Stimulated activated CD8-positive, alpha-beta memory T cell treated with anti-CD3 and anti-CD28 coated beads, Interleukin-15, amount 100 ng/mL, for 48 hours (primary cell): ENCODE measurements around the gene SPDYE3.

Source experiments
- DNase-seq, 2 donors: peaks; one replicate each; pipeline ENCODE4 v3.0.0-alpha.2; 2020; ENCODE audit warnings: low read depth in 2 of 2

Gene SPDYE3

DNA sequence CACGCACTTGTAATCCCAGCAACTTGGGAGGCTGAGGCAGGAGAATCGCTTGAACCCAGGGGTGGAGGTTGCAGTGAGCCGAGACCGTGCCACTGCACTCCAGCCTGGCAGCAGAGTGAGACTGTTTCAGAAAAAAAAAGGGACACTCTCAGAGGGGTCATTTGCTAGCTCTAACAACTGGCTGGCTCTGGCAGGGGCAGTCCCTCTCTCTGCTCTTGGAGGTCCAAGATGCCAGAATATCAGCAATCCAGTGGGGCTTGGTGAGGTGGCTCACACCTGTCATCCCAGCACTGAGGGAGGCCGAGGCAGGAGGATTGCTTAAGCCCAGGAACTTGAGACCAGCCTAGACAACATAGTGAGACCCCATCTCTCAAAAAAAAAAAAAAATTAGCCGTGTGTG is 63.2 kb downstream of the SPDYE3 start:
- DNase-seq = no peak

DNA sequence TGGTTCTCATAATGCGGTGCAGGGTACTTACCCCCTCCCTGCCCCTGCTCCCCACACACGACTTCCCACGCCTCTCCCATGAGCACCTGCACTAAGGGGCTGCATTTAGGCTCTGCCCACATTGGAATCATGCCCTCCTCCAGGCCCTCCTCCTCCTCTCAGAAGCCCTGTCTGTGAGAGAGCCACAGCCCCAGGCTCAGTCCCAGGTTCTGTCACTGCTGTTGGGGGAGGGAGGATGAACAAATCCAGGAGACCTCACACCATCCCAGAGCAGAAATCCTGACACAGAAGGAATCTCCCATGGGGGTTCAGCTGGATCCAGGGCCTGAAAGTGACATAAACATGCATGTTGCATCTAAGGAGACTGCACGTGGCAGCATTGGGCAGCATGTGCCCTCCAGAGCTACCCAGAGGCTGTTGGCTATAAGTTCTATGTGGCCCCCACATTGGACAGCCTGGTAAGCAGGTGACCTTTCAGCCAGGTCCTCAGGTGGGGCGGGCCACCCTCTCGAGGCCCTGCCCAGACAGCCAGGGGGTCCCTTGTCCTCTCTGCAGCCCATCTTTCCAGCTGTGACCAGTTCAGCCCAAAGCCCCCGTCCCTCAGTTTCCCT is 64.2 kb downstream of the SPDYE3 start:
- no peak for DNase-seq
